ENCODE measurements around the gene KLF4.

Gene KLF4

GRCh38 chr9:107435415-107435814, 54.2 kb downstream of the KLF4 start:
- no peak overlapping the region for H3K4me3 ChIP-seq (ENCODE audit: low read depth, low read length)
- no peak for TF ChIP-seq CTCF (IDR thresholded peaks at IDR 0.05; ENCODE audit: insufficient read depth, low read depth, low read length, missing control alignments)
- no peak for DNase-seq (ENCODE audit: low read depth)

Data from GM12865 (cell line).